ENCODE data around the gene CLCN3.
A peak's percentile ranks its signal among the peaks of the same experiment; 100 is the strongest.
"Not testable (repeated sequence)": the region's sequence is repeated elsewhere in the genome, so short reads cannot be mapped to it uniquely, and the experiment has no call there.

The CLCN3 gene

GRCh38 chr4:169730564-169730963, 110.2 kb downstream of the CLCN3 start:
- H3K36me3 ChIP-seq (ENCODE audit: control insufficient read depth, insufficient read depth, low read length) = peaks cover 5% of the 10 kb centered on the region
- no peak overlapping the region for H3K4me3 ChIP-seq (replicated peaks; ENCODE audit: low read depth, low read length)
- no peak for TF ChIP-seq CTCF (IDR thresholded peaks at IDR 0.05; ENCODE audit: insufficient read depth, low read length, poor library complexity, severe bottlenecking)
- H3K27me3 ChIP-seq (replicated peaks; ENCODE audit: control insufficient read depth, insufficient read depth, low read length) = no peaks in the 10 kb centered on the region
- DNase-seq (ENCODE audit: extremely low read depth, insufficient read length) = no peak

GRCh38 chr4:169738604-169739003, 118.2 kb downstream of the CLCN3 start:
- H3K36me3 ChIP-seq (ENCODE audit: control insufficient read depth, insufficient read depth, low read length); H3K27me3 ChIP-seq (replicated peaks; ENCODE audit: control insufficient read depth, insufficient read depth, low read length); H3K4me3 ChIP-seq (replicated peaks; ENCODE audit: low read depth, low read length): not testable (repeated sequence)

GRCh38 chr4:169741569-169741968, 121.2 kb downstream of the CLCN3 start:
- DNase-seq (ENCODE audit: extremely low read depth, insufficient read length) = no peak
- Histone ChIP-seq H3K4me3 (replicated peaks; ENCODE audit: low read depth, low read length) (no peak overlapping the region), H3K36me3 (ENCODE audit: control insufficient read depth, insufficient read depth, low read length) (no peaks in the 10 kb centered on the region; the same call in 1 of the 2 replicates), H3K27me3 (replicated peaks; ENCODE audit: control insufficient read depth, insufficient read depth, low read length) (no peaks in the 10 kb centered on the region)
- no peak for TF ChIP-seq CTCF (IDR thresholded peaks at IDR 0.05; ENCODE audit: insufficient read depth, low read length, poor library complexity, severe bottlenecking)

More at GRCh38 chr4:169738604-169739003, 118.2 kb downstream of the CLCN3 start:
- not testable (repeated sequence) for DNase-seq (ENCODE audit: extremely low read depth, insufficient read length)

GRCh38 chr4:169744601-169745000, 124.2 kb downstream of the CLCN3 start:
- TF ChIP-seq CTCF (IDR thresholded peaks at IDR 0.05; ENCODE audit: insufficient read depth, low read length, poor library complexity, severe bottlenecking) = no peak
- H3K27me3 ChIP-seq (replicated peaks; ENCODE audit: control insufficient read depth, insufficient read depth, low read length) = no peaks in the 10 kb centered on the region
- H3K4me3 ChIP-seq (replicated peaks; ENCODE audit: low read depth, low read length) = no peak overlapping the region
- DNase-seq (ENCODE audit: extremely low read depth, insufficient read length) = no peak
- H3K36me3 ChIP-seq (ENCODE audit: control insufficient read depth, insufficient read depth, low read length) = no peaks in the 10 kb centered on the region; the same call in none of the 2 replicates

GRCh38 chr4:169745291-169745690, 124.9 kb downstream of the CLCN3 start:
- no peak for TF ChIP-seq CTCF (IDR thresholded peaks at IDR 0.05; ENCODE audit: insufficient read depth, low read length, poor library complexity, severe bottlenecking)
- DNase-seq (ENCODE audit: extremely low read depth, insufficient read length) = no peak
- no peaks in the 10 kb centered on the region; the same call in none of the 2 replicates for H3K36me3 ChIP-seq (ENCODE audit: control insufficient read depth, insufficient read depth, low read length)
- H3K27me3 ChIP-seq (replicated peaks; ENCODE audit: control insufficient read depth, insufficient read depth, low read length) = no peaks in the 10 kb centered on the region
- H3K4me3 ChIP-seq (replicated peaks; ENCODE audit: low read depth, low read length) = no peak overlapping the region

- TF ChIP-seq CTCF (IDR thresholded peaks at IDR 0.05; ENCODE audit: insufficient read depth, low read length, poor library complexity, severe bottlenecking) = no peak
- DNase-seq (ENCODE audit: extremely low read depth, insufficient read length) = no peak
- H3K36me3 ChIP-seq (ENCODE audit: control insufficient read depth, insufficient read depth, low read length) = no peaks in the 10 kb centered on the region
- H3K27me3 ChIP-seq (replicated peaks; ENCODE audit: control insufficient read depth, insufficient read depth, low read length) = no peaks in the 10 kb centered on the region
- peak overlapping the region; percentile 91 for H3K4me3 ChIP-seq (replicated peaks; ENCODE audit: low read depth, low read length)
Measured at GRCh38 chr4:169756971-169757574, 136.7 kb downstream of the CLCN3 start.
